Activated T-cell treated with anti-CD3 and anti-CD28 coated beads for 1 hour (primary cell): Measurements from ENCODE around the gene TBX2.

ENCODE experiments used
- DNase-seq: peaks from one replicate; pipeline ENCODE4 v3.0.0-alpha.2; 2020; ENCODE audit warnings: low read depth

TBX2 gene

GRCh38 chr17:61402073-61402541 lies 2.5 kb downstream of the TBX2 start:
- no peak for DNase-seq

- DNase-seq, result no peak
These were observed 3.5 kb downstream of the TBX2 start for GRCh38 chr17:61402978-61403800.

GRCh38 chr17:61403801-61404662 lies 4.4 kb downstream of the TBX2 start:
- no peak for DNase-seq

GRCh38 chr17:61404663-61404912 lies 4.9 kb downstream of the TBX2 start:
- no peak for DNase-seq

- DNase-seq, result no peak
These were observed 5.5 kb downstream of the TBX2 start for GRCh38 chr17:61404913-61405685.

GRCh38 chr17:61405686-61406536 lies 6.3 kb downstream of the TBX2 start:
- DNase-seq, result no peak

- DNase-seq, result no peak
These were observed 6.8 kb downstream of the TBX2 start for GRCh38 chr17:61406537-61406845.

- DNase-seq, result no peak
These were observed 7.6 kb downstream of the TBX2 start for GRCh38 chr17:61406971-61407911.

GRCh38 chr17:61408151-61409041 lies 8.8 kb downstream of the TBX2 start:
- DNase-seq, result no peak

- DNase-seq, result no peak
These were observed 9.9 kb downstream of the TBX2 start for GRCh38 chr17:61409301-61410112.

- DNase-seq, result peak; percentile 66
These were observed 10.7 kb downstream of the TBX2 start for GRCh38 chr17:61410141-61411010.

GRCh38 chr17:61411011-61411260 lies 11.3 kb downstream of the TBX2 start:
- no peak for DNase-seq

GRCh38 chr17:61411261-61412142 lies 11.9 kb downstream of the TBX2 start:
- DNase-seq, result no peak

GRCh38 chr17:61412143-61412859 lies 12.7 kb downstream of the TBX2 start:
- DNase-seq, result peak; percentile 76

GRCh38 chr17:61412860-61413660 lies 13.4 kb downstream of the TBX2 start:
- DNase-seq, result no peak
